ENCODE data around the gene CNTLN. TPM values are rescaled to one million over a fixed set of nuclear protein-coding genes. Genes with fewer than 3 reads are reported as not detected.

The CNTLN gene
- total and polyA plus RNA-seq, 2 of the 13 experiments (the other 11 are each of a cell fraction or from before 2014, with no cell fraction given), result 1.5 to 5.7 TPM

- WGBS (ENCODE audit: low lambda C conversion rate), result 27% methylated on average over 1 of the region's 1 CpG
These were observed 3.7 kb downstream of the CNTLN start for GRCh38 chr9:17138503-17138902.

More at GRCh38 chr9:17138503-17138902, 3.7 kb downstream of the CNTLN start:
- no peaks in the 10 kb centered on the region for H3K79me2 ChIP-seq (ENCODE audit: insufficient read depth, low read length)
- H3K4me3 ChIP-seq (replicated peaks in 1 of 3; ENCODE audit: insufficient read depth in 1 of 3, low read depth in 2 of 3, low read length in 3 of 3), result no peak overlapping the region
- H3K27ac ChIP-seq (ENCODE audit: extremely low read length, insufficient read depth, low read length), result no peak overlapping the region
- no peak; the same call in 2 of the 3 replicates for ATAC-seq
- in situ Hi-C loops (cut with HindIII; ENCODE audit: extremely low pct_ligation_motif_present, low pct_unique_long_range_greater_than_20kb), result no loop called here
- no peak overlapping the region; the same call in 1 of the 2 replicates for H3K4me2 ChIP-seq (ENCODE audit: low read depth, low read length)
- DNase-seq (ENCODE audit: low spot score), result peak; percentile 20
- peaks cover 30% of the 10 kb centered on the region for H3K4me1 ChIP-seq (ENCODE audit: insufficient read depth, low read length)
- no peak overlapping the region for H3K9ac ChIP-seq (ENCODE audit: insufficient read depth, low read depth, low read length)
- no peaks in the 10 kb centered on the region for H4K20me1 ChIP-seq (ENCODE audit: insufficient read depth, low read length)
- intact Hi-C loops (cut with micrococcal nuclease; ENCODE audit: unreplicated experiment), result loop anchor here (10.0 kb wide), 1 partner anchor 86 kb away; no protein-coding TSS in a partner anchor
- peaks cover 12% of the 10 kb centered on the region for H3K9me3 ChIP-seq (ENCODE audit: low read length)
- H3K36me3 ChIP-seq (replicated peaks in 1 of 2; ENCODE audit: control insufficient read depth in 1 of 2, insufficient read depth in 2 of 2, low read length in 2 of 2), result no peaks in the 10 kb centered on the region
- no peaks in the 10 kb centered on the region for H3K27me3 ChIP-seq (ENCODE audit: control insufficient read depth in 1 of 2, insufficient read depth in 2 of 2, low read length in 2 of 2)
- no peak overlapping the region for H2AFZ ChIP-seq (ENCODE audit: low read length)
- ChIA-PET CTCF (ENCODE audit: low intra/inter-chr PET ratio, low total read pairs) (no interaction called here), POLR2A (no interaction called here)
- FAIRE-seq, result peak; percentile 36
- TF ChIP-seq FOXP4 (CRISPR knock-in tag; IDR thresholded peaks at IDR 0.05), result 0 out of 2 replicates have a peak, but pooled peaks have one; percentile 16
- TF ChIP-seq HNF4A (CRISPR knock-in tag; IDR thresholded peaks at IDR 0.05), result 0 out of 2 replicates have a peak, but pooled peaks have one; percentile 8
- TF ChIP-seq TFDP2 (CRISPR knock-in tag; IDR thresholded peaks at IDR 0.05), result no peak
- TF ChIP-seq THRA (CRISPR knock-in tag; IDR thresholded peaks at IDR 0.05; ENCODE audit: borderline replicate concordance), result peak; percentile 81; the same call in 1 of the 2 replicates
- peak; percentile 26; the same call in 1 of the 2 replicates for TF ChIP-seq NR2F6 (IDR thresholded peaks at IDR 0.05)
- no peak for TF ChIP-seq NR2F6 (CRISPR knock-in tag; IDR thresholded peaks at IDR 0.05)
- peak; percentile 34; the same call in 1 of the 2 replicates for TF ChIP-seq FOXA3 (CRISPR knock-in tag; IDR thresholded peaks at IDR 0.05)
- TF ChIP-seq PAXIP1 (CRISPR knock-in tag; conservative IDR thresholded peaks at IDR 0.05), result peak; percentile 26; the same call in 1 of the 2 replicates
- no peak for TF ChIP-seq MED13 (CRISPR knock-in tag; IDR thresholded peaks at IDR 0.05)
- TF ChIP-seq RXRB (CRISPR knock-in tag; IDR thresholded peaks at IDR 0.05; ENCODE audit: borderline replicate concordance), result peak; percentile 54
- no peak for TF ChIP-seq SNAPC2 (CRISPR knock-in tag; IDR thresholded peaks at IDR 0.05)
- no peak for TF ChIP-seq ZSCAN9 (CRISPR knock-in tag; IDR thresholded peaks at IDR 0.05; ENCODE audit: borderline replicate concordance)
- TF ChIP-seq RARA (CRISPR knock-in tag; IDR thresholded peaks at IDR 0.05), result 0 out of 2 replicates have a peak, but pooled peaks have one; percentile 24
- TF ChIP-seq EP300 (IDR thresholded peaks at IDR 0.05; ENCODE audit: low read depth in 2 of 2, low read length in 2 of 2), result peak in 1 of 2 experiments; percentile 36; a peak in 1 of 4 replicates
- TF ChIP-seq EP300 (CRISPR knock-in tag; IDR thresholded peaks at IDR 0.05; ENCODE audit: borderline replicate concordance), result no peak
- BruUV-seq (replicated peaks), result no TSS peak
